Heart left ventricle (tissue), 16 donors: Measurements from ENCODE around the gene SNX15. TPM values are rescaled to one million over a fixed set of nuclear protein-coding genes. Genes with fewer than 3 reads are reported as not detected.

Source experiments
- ATAC-seq, 4 donors: fragments of 200-7000 bp; cut with Tn5 transposase; one replicate each; pipeline ENCODE4 v1.9.1; 2020 to 2022; ENCODE audit warnings: moderate library complexity in 4 of 4, mild to moderate bottlenecking in 3 of 4, moderate number of reproducible peaks in 1 of 4
- DNase-seq, 5 donors: peaks; one replicate each; pipeline ENCODE4 v3.0.0-alpha.2; 2020
- H3K27ac ChIP-seq, 12 donors: fragments of 200-600 bp; sonication (generic) in 4 of 12; one replicate each; pipeline versions ENCODE4 v1.5.0 to v1.8.0; 2016 to 2022; ENCODE audit warnings: mild to moderate bottlenecking in 2 of 12
- H3K27me3 ChIP-seq, 9 donors: fragments of 200-600 bp; sonication (generic) in 2 of 9; one replicate each; pipeline versions ENCODE4 v1.5.1 to v1.8.0; 2016 to 2022; ENCODE audit warnings: mild to moderate bottlenecking in 3 of 9
- H3K36me3 ChIP-seq, 9 donors: fragments of 200-600 bp; sonication (generic) in 2 of 9; one replicate each; pipeline versions ENCODE4 v1.5.0 to v1.8.0; 2018 to 2022; ENCODE audit warnings: mild to moderate bottlenecking in 2 of 9
- H3K4me1 ChIP-seq, 12 donors: fragments of 200-600 bp; sonication (generic) in 4 of 12; one replicate each; pipeline versions ENCODE4 v1.5.0 to v1.8.0; 2016 to 2022; ENCODE audit warnings: mild to moderate bottlenecking in 3 of 12
- H3K4me3 ChIP-seq, 12 donors: fragments of 200-600 bp; sonication (generic) in 4 of 12; one replicate each; pipeline versions ENCODE4 v1.5.0 to v1.8.0; 2017 to 2022; ENCODE audit warnings: mild to moderate bottlenecking in 9 of 12, moderate library complexity in 4 of 12
- H3K9me3 ChIP-seq, 12 donors: fragments of 200-600 bp; sonication (generic) in 4 of 12; one replicate each; pipeline versions ENCODE4 v1.5.0 to v1.8.0; 2016 to 2022; ENCODE audit warnings: mild to moderate bottlenecking in 1 of 12
- POLR2A ChIP-seq, 2 donors: fragments of 450-650 bp; IDR thresholded peaks; one replicate each; pipeline ENCODE4 v1.6.1; 2017; ENCODE audit warnings: antibody characterized with exemption in 2 of 2, mild to moderate bottlenecking in 2 of 2, moderate library complexity in 2 of 2
- WGBS, 4 donors: extraction: QIAGEN DNeasy Blood & Tissue Kit in 2 of 4; methylation state at CpG; one replicate each; pipeline versions ENCODE4 v1.1.5 to v1.1.7; 2013 to 2018; 5-methylcytosine and 5-hydroxymethylcytosine counted together
- intact Hi-C, 10 donors: fragments of 100-400 bp; cut with DNase I; formaldehyde crosslinking; loops; one replicate each; pipeline versions ENCODE4 v1.11.1 to v1.14.2; 2022
- microRNA-seq, 4 donors: library from miRNA; unstranded; fragments of <30 nt; microRNA quantifications; one replicate each; pipeline versions ENCODE4 to v1.2.0, GENCODE V29; 2017 to 2020
- polyA plus RNA-seq, 2 donors: library from polyadenylated mRNA; stranded (reverse); fragments of 200-250 nt; gene quantifications; one replicate each; pipeline ENCODE4 v1.2.3, GENCODE V29; 2013
- total RNA-seq, 9 donors: library from RNA; depleted of rRNA in 2 of 9; stranded (reverse); fragments of >200 nt in 2 of 9; fragmentation: NEBNext Ultra II Directional in 3 of 9; extraction: Animal tissue kit (Norgen Biotek cat#: 25700) in 3 of 9; gene quantifications; one replicate each; pipeline versions ENCODE4 v1.1.0 to v1.2.4, GENCODE V29; 2016 to 2023
- TF ChIP-seq, protein P1 (sequence below), 12 donors: fragments of 200-600 bp; sonication (generic) in 4 of 12; IDR thresholded peaks; one replicate each; pipeline versions ENCODE4 v1.5.0 to v1.8.0; 2018 to 2022; ENCODE audit warnings: antibody characterized with exemption in 12 of 12, mild to moderate bottlenecking in 5 of 12
- donor health status: ischemic (EF 13 %, LVEDD 7.1; RV severe dilation, severe dysfunction).
- donor health status: healthy with polysubstance abuse.
- donor health status: DM: no; HTN: yes; CAD: no.
- donor health status: DM: no; HTN: no; CAD: no.
- donor health status: ischemic (EF 25% LVEDD 6.9; RV normal size, moderate dysfunction).
- donor health status: ischemic (EF 25% LVEDD 5.7; RV mildly dilated, moderate dysfunction).
- donor health status: healthy.
- donor health status: DM: yes; HTN: yes; CAD: no.
- donor health status: ischemic (EF 35%, LVEDD 5.7; RV mildly dilated, moderate dysfunction).
- donor health status: nonischemic (EF 11% LVEDD 7.7; RV severe dilation, severe dysfunction).
- donor health status: DM: yes; HTN: yes; CAD: no.
- donor health status: PGD.
- donor health status: ischemic (EF 29% LVEDD 5.4; RV normal size, mild dysfunction).
- donor health status: nonischemic (EF 23%, LVEDD 6.1; RV moderate dilation, normal function).

SNX15 gene
- total and polyA plus RNA-seq, 11 donors: 12.7 to 33.0 (median 17.9) TPM

GRCh38 chr11:65087827-65088226 lies 60.6 kb downstream of the SNX15 start:
- no peaks in the 10 kb centered on the region for H3K27me3 ChIP-seq
- TF ChIP-seq, protein P1, sequence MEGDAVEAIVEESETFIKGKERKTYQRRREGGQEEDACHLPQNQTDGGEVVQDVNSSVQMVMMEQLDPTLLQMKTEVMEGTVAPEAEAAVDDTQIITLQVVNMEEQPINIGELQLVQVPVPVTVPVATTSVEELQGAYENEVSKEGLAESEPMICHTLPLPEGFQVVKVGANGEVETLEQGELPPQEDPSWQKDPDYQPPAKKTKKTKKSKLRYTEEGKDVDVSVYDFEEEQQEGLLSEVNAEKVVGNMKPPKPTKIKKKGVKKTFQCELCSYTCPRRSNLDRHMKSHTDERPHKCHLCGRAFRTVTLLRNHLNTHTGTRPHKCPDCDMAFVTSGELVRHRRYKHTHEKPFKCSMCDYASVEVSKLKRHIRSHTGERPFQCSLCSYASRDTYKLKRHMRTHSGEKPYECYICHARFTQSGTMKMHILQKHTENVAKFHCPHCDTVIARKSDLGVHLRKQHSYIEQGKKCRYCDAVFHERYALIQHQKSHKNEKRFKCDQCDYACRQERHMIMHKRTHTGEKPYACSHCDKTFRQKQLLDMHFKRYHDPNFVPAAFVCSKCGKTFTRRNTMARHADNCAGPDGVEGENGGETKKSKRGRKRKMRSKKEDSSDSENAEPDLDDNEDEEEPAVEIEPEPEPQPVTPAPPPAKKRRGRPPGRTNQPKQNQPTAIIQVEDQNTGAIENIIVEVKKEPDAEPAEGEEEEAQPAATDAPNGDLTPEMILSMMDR (IDR thresholded peaks at IDR 0.05): no peak
- TF ChIP-seq POLR2A (IDR thresholded peaks at IDR 0.05): no peak
- no peak for DNase-seq
- 88 to 91% (median 89%) methylated on average over 5 to 15 of the region's 15 CpGs for WGBS, 4 donors
- H3K27ac ChIP-seq: no peak overlapping the region
- H3K4me1 ChIP-seq: peaks cover 4 to 26% (median 16%) of the 10 kb centered on the region in 12 donors
- H3K36me3 ChIP-seq: peaks cover 0 to 51% (median 42%) of the 10 kb centered on the region in 9 donors
- intact Hi-C loops: loop anchor here in 2 of 10 donors (10.0 kb wide), 1 partner anchor 73 kb away; the partner anchor contains the start of gene ARL2 (in 2 of the 2)
- no peaks in the 10 kb centered on the region for H3K9me3 ChIP-seq
- H3K4me3 ChIP-seq: no peak overlapping the region
- no peak for ATAC-seq

DNA sequence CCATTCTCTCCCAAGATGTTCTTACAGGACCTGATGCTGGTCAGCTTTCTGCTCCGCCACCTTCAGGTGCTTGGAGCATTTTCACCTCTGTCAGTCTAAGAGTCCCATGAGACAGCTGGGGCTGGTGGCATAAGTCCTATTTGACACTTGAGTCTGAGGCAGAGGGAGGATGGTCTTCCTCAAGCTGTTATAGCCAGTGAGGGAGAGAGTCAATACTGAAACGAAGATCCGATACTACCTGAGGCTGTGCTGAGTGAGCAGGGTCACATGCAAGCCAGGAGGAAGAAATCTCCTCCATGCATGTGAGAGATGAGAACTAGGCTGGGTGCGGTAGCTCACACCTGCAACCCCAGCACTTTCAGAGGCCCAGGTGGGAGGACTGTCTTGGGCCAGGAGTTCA lies 62.4 kb downstream of the SNX15 start:
- 91 to 98% (median 95%) methylated on average over 4 of the region's 4 CpGs for WGBS, 4 donors
- ATAC-seq (no peak), DNase-seq (no peak)
- Histone ChIP-seq H3K9me3 (no peaks in the 10 kb centered on the region), H3K4me3 (no peak overlapping the region), H3K27me3 (no peaks in the 10 kb centered on the region), H3K4me1 (peaks cover 3 to 15% (median 10%) of the 10 kb centered on the region in 12 donors), H3K27ac (no peak overlapping the region), H3K36me3 (peaks cover 0 to 51% (median 42%) of the 10 kb centered on the region in 9 donors)
- intact Hi-C loops: loop anchor here in 2 of 10 donors (10.0 kb wide), 1 partner anchor 75 kb away; the partner anchor contains the start of gene ARL2 (in 2 of the 2)
- TF ChIP-seq, protein P1 (IDR thresholded peaks at IDR 0.05): no peak
- TF ChIP-seq POLR2A (IDR thresholded peaks at IDR 0.05): no peak

Small RNAs within 50 kb of the gene (microRNA-seq; reads per million reads assigned to microRNA genes)
- gene MIR6879: 0 to 2.3 (median 1.3) reads per million in 4 donors

Other genes with a start within 250 kb of the SNX15 start
- 100 to 1,000 TPM; 103 to 349 (median 157) TPM for gene SF1, start 248.9 kb upstream of the SNX15 start, total RNA-seq
- 10 to 100 TPM; 59.2 to 65.5 TPM for gene SF1, start 248.9 kb upstream of the SNX15 start, polyA plus RNA-seq
- gene MAP4K2, start 224.2 kb upstream of the SNX15 start, total RNA-seq: 10 to 100 TPM in 3 of 9 donors, 1 to 10 TPM in 6; 7.0 to 27.5 (median 8.6) TPM
- 1 to 10 TPM; 7.8 to 9.5 TPM for gene MAP4K2, start 224.2 kb upstream of the SNX15 start, polyA plus RNA-seq
- gene MEN1, start 216.9 kb upstream of the SNX15 start, total RNA-seq: 10 to 100 TPM in 4 of 9 donors, 1 to 10 TPM in 5; 6.6 to 15.0 (median 9.0) TPM
- 10 to 100 TPM in 1 of 2 donors, 1 to 10 TPM in 1; 7.2 to 15.2 TPM for gene MEN1, start 216.9 kb upstream of the SNX15 start, polyA plus RNA-seq
- gene CDC42BPG, start 182.8 kb upstream of the SNX15 start, total RNA-seq: under 1 TPM in 8 of 9 donors, not detected in 1; 0.12 to 0.50 (median 0.26) TPM
- under 1 TPM; 0.12 to 0.15 TPM for gene CDC42BPG, start 182.8 kb upstream of the SNX15 start, polyA plus RNA-seq
- gene EHD1, start 148.8 kb upstream of the SNX15 start, total RNA-seq: 100 to 1,000 TPM in 1 of 9 donors, 10 to 100 TPM in 8; 38.2 to 102 (median 58.2) TPM
- gene EHD1, start 148.8 kb upstream of the SNX15 start, polyA plus RNA-seq: 10 to 100 TPM; 27.9 to 50.4 TPM
- 10 to 100 TPM; 11.4 to 38.5 (median 18.4) TPM for gene ATG2A, start 110.2 kb upstream of the SNX15 start, total RNA-seq
- gene ATG2A, start 110.2 kb upstream of the SNX15 start, polyA plus RNA-seq: 10 to 100 TPM; 12.8 to 16.1 TPM
- gene PPP2R5B, start 102.8 kb upstream of the SNX15 start, total RNA-seq: 10 to 100 TPM; 17.5 to 32.5 (median 22.3) TPM
- gene PPP2R5B, start 102.8 kb upstream of the SNX15 start, polyA plus RNA-seq: 10 to 100 TPM; 27.1 to 34.3 TPM
- gene GPHA2, start 91.5 kb upstream of the SNX15 start, total RNA-seq: under 1 TPM in 1 of 9 donors, not detected in 8; 0.48 TPM
- not detected for gene GPHA2, start 91.5 kb upstream of the SNX15 start, polyA plus RNA-seq
- gene MAJIN, start 55.3 kb upstream of the SNX15 start, total RNA-seq: not detected
- not detected for gene MAJIN, start 55.3 kb upstream of the SNX15 start, polyA plus RNA-seq
- 10 to 100 TPM in 1 of 9 donors, 1 to 10 TPM in 7, under 1 TPM in 1; 0.87 to 33.4 (median 1.5) TPM for gene BATF2, start 30.5 kb upstream of the SNX15 start, total RNA-seq
- gene BATF2, start 30.5 kb upstream of the SNX15 start, polyA plus RNA-seq: 1 to 10 TPM; 1.6 to 2.0 TPM
- 100 to 1,000 TPM in 7 of 9 donors, 10 to 100 TPM in 2; 90.3 to 241 (median 116) TPM for gene ARL2, start 13.3 kb upstream of the SNX15 start, total RNA-seq
- gene ARL2, start 13.3 kb upstream of the SNX15 start, polyA plus RNA-seq: 100 to 1,000 TPM; 126 to 158 TPM
- 1 to 10 TPM; 4.3 to 9.1 (median 6.2) TPM for gene SAC3D1, start 13.8 kb downstream of the SNX15 start, total RNA-seq
- gene SAC3D1, start 13.8 kb downstream of the SNX15 start, polyA plus RNA-seq: 10 to 100 TPM in 1 of 2 donors, 1 to 10 TPM in 1; 4.8 to 14.6 TPM
- gene NAALADL1, start 31.1 kb downstream of the SNX15 start, total RNA-seq: 1 to 10 TPM; 2.6 to 7.4 (median 3.4) TPM
- gene NAALADL1, start 31.1 kb downstream of the SNX15 start, polyA plus RNA-seq: 1 to 10 TPM; 2.7 to 7.4 TPM
- 10 to 100 TPM in 1 of 9 donors, 1 to 10 TPM in 2, under 1 TPM in 6; 0.42 to 11.6 (median 0.81) TPM for gene CDCA5, start 56.6 kb downstream of the SNX15 start, total RNA-seq
- gene CDCA5, start 56.6 kb downstream of the SNX15 start, polyA plus RNA-seq: under 1 TPM; 0.38 to 0.83 TPM
- 10 to 100 TPM; 19.6 to 42.8 (median 25.0) TPM for gene ZFPL1, start 56.8 kb downstream of the SNX15 start, total RNA-seq
- gene ZFPL1, start 56.8 kb downstream of the SNX15 start, polyA plus RNA-seq: 10 to 100 TPM; 28.1 to 44.4 TPM
- gene VPS51, start 68.8 kb downstream of the SNX15 start, total RNA-seq: 100 to 1,000 TPM in 6 of 9 donors, 10 to 100 TPM in 3; 78.4 to 165 (median 106) TPM
- 10 to 100 TPM; 94.2 to 94.3 TPM for gene VPS51, start 68.8 kb downstream of the SNX15 start, polyA plus RNA-seq
- 100 to 1,000 TPM in 3 of 9 donors, 10 to 100 TPM in 6; 25.1 to 752 (median 78.6) TPM for gene TM7SF2, start 84.4 kb downstream of the SNX15 start, total RNA-seq
- 10 to 100 TPM; 17.6 to 59.9 TPM for gene TM7SF2, start 84.4 kb downstream of the SNX15 start, polyA plus RNA-seq
- 10 to 100 TPM in 1 of 9 donors, 1 to 10 TPM in 8; 5.5 to 14.3 (median 7.3) TPM for gene ZNHIT2, start 90.3 kb downstream of the SNX15 start, total RNA-seq
- gene ZNHIT2, start 90.3 kb downstream of the SNX15 start, polyA plus RNA-seq: 10 to 100 TPM; 12.4 to 15.5 TPM
- 100 to 1,000 TPM; 388 to 652 (median 636) TPM for gene FAU, start 94.7 kb downstream of the SNX15 start, total RNA-seq
- gene FAU, start 94.7 kb downstream of the SNX15 start, polyA plus RNA-seq: 1,000 to 10,000 TPM in 1 of 2 donors, 100 to 1,000 TPM in 1; 973 to 1,119 TPM
- gene MRPL49, start 94.9 kb downstream of the SNX15 start, total RNA-seq: 10 to 100 TPM; 33.1 to 66.6 (median 42.1) TPM
- gene MRPL49, start 94.9 kb downstream of the SNX15 start, polyA plus RNA-seq: 10 to 100 TPM; 13.7 to 59.2 TPM
- gene SYVN1, start 107.1 kb downstream of the SNX15 start, total RNA-seq: 10 to 100 TPM; 21.7 to 65.8 (median 28.2) TPM
- 10 to 100 TPM; 13.9 to 34.5 TPM for gene SYVN1, start 107.1 kb downstream of the SNX15 start, polyA plus RNA-seq
- not detected for gene SPDYC, start 142.8 kb downstream of the SNX15 start, total RNA-seq
- not detected for gene SPDYC, start 142.8 kb downstream of the SNX15 start, polyA plus RNA-seq
- gene CAPN1, start 154.5 kb downstream of the SNX15 start, total RNA-seq: 100 to 1,000 TPM in 2 of 9 donors, 10 to 100 TPM in 7; 67.8 to 139 (median 86.1) TPM
- gene CAPN1, start 154.5 kb downstream of the SNX15 start, polyA plus RNA-seq: 100 to 1,000 TPM in 1 of 2 donors, 10 to 100 TPM in 1; 69.6 to 114 TPM
- gene POLA2, start 234.5 kb downstream of the SNX15 start, total RNA-seq: 1 to 10 TPM; 3.2 to 9.0 (median 4.2) TPM
- gene POLA2, start 234.5 kb downstream of the SNX15 start, polyA plus RNA-seq: 1 to 10 TPM; 4.3 to 6.7 TPM